Neural progenitor cell (in vitro differentiated cells): ENCODE data around the gene TNNI3. TPM values are rescaled to one million over a fixed set of nuclear protein-coding genes. Genes with fewer than 3 reads are reported as not detected.
A peak's percentile ranks its signal among the peaks of the same experiment; 100 is the strongest.
"Not testable (repeated sequence)": the region's sequence is repeated elsewhere in the genome, so short reads cannot be mapped to it uniquely, and the experiment has no call there.

Source experiments
- DNase-seq: peaks from one replicate; pipeline ENCODE4 v3.0.0-alpha.2; 2016; ENCODE audit warnings: low spot score
- H2AFZ ChIP-seq: fragments of 200-600 bp; sonication (generic); replicated peaks from 2 replicates; pipeline ENCODE4 v1.6.1; 2016; ENCODE audit warnings: antibody characterized with exemption
- H3F3A ChIP-seq: fragments of 200-600 bp; sonication (generic); 2 replicates; pipeline ENCODE4 v1.6.1; 2016; ENCODE audit warnings: antibody characterized with exemption, low read depth
- H3K27ac ChIP-seq: fragments of 200-600 bp; sonication (generic); 2 replicates; pipeline ENCODE4 v1.5.1; 2016; ENCODE audit warnings: mild to moderate bottlenecking
- H3K27me3 ChIP-seq: fragments of 200-600 bp; sonication (generic); 2 replicates; pipeline ENCODE4 v1.6.1; 2016; ENCODE audit warnings: mild to moderate bottlenecking, moderate library complexity
- H3K36me3 ChIP-seq: fragments of 200-600 bp; sonication (generic); 2 replicates; pipeline ENCODE4 v1.5.1; 2016
- H3K4me1 ChIP-seq: fragments of 200-600 bp; sonication (generic); 2 replicates; pipeline ENCODE4 v1.6.1; 2016; ENCODE audit warnings: mixed run types
- H3K4me2 ChIP-seq: fragments of 200-600 bp; sonication (generic); 2 replicates; pipeline ENCODE4 v1.6.1; 2016
- H3K4me3 ChIP-seq: fragments of 200-600 bp; sonication (generic); 2 replicates; pipeline ENCODE4 v1.5.1; 2016
- H3K79me2 ChIP-seq: fragments of 200-600 bp; sonication (generic); 2 replicates; pipeline ENCODE4 v1.6.1; 2016; ENCODE audit warnings: low read depth
- H3K9ac ChIP-seq: fragments of 200-600 bp; sonication (generic); 2 replicates; pipeline ENCODE4 v1.6.1; 2016
- H3K9me3 ChIP-seq: fragments of 200-600 bp; sonication (generic); 2 replicates; pipeline ENCODE4 v1.5.1; 2016; ENCODE audit warnings: low read depth
- H4K20me1 ChIP-seq: fragments of 200-600 bp; sonication (generic); 2 replicates; pipeline ENCODE4 v1.6.1; 2016; ENCODE audit warnings: low read depth
- H3K27ac Mint-ChIP-seq: 3 replicates; pipeline ENCODE4 v1.8.0; 2021; ENCODE audit warnings: mixed read lengths
- H3K27me3 Mint-ChIP-seq: 2 replicates; pipeline ENCODE4 v1.8.0; 2022; ENCODE audit warnings: low read depth, mild to moderate bottlenecking, inconsistent platforms, moderate library complexity, mixed read lengths; ENCODE audit not compliant: insufficient read depth
- H3K36me3 Mint-ChIP-seq: 3 replicates; pipeline ENCODE4 v1.8.0; 2021; ENCODE audit warnings: mixed read lengths
- H3K4me1 Mint-ChIP-seq: 3 replicates; pipeline ENCODE4 v1.8.0; 2021; ENCODE audit warnings: mixed read lengths
- H3K4me3 Mint-ChIP-seq: 3 replicates; pipeline ENCODE4 v1.8.0; 2021; ENCODE audit warnings: mild to moderate bottlenecking, moderate library complexity, mixed read lengths
- H3K9me3 Mint-ChIP-seq: 3 replicates; pipeline ENCODE4 v1.8.0; 2020; ENCODE audit warnings: mixed read lengths
- CTCF ChIP-seq: fragments of 200-600 bp; sonication (generic); IDR thresholded peaks from 2 replicates; pipeline ENCODE4 v1.5.1; 2017; ENCODE audit warnings: antibody characterized with exemption, mild to moderate bottlenecking
- EZH2 ChIP-seq: fragments of 200-600 bp; sonication (generic); IDR thresholded peaks from 2 replicates; pipeline ENCODE4 v1.6.1; 2017; ENCODE audit warnings: antibody characterized with exemption, mild to moderate bottlenecking, moderate library complexity
- EZH2phosphoT487 ChIP-seq: fragments of 200-600 bp; sonication (generic); IDR thresholded peaks from 2 replicates; pipeline ENCODE4 v1.6.1; 2017; ENCODE audit warnings: antibody characterized with exemption
- total RNA-seq: library from RNA; depleted of rRNA; stranded (reverse); fragments of >200 nt; gene quantifications from 2 replicates; pipeline ENCODE4 v1.2.3, GENCODE V29; 2015; ENCODE audit warnings: low replicate concordance

Gene TNNI3
- total RNA-seq, 1 donor from 2014 or later, result 22.2 TPM

GRCh38 chr19:55158848-55159749 is 1.6 kb upstream of the TNNI3 start:
- H3K4me1 Mint-ChIP-seq, result peaks cover 16% of the 10 kb centered on the region
- Histone ChIP-seq H3K36me3 (no peaks in the 10 kb centered on the region), H3K27ac (no peak overlapping the region), H3K79me2 (no peaks in the 10 kb centered on the region), H3K9ac (no peak overlapping the region), H3K4me2 (no peak overlapping the region), H3K27me3 (peaks cover 40% of the 10 kb centered on the region), H3K4me3 (no peak overlapping the region), H3F3A (peaks cover 20% of the 10 kb centered on the region), H4K20me1 (no peaks in the 10 kb centered on the region), H3K4me1 (peaks cover 6% of the 10 kb centered on the region), H2AFZ (no peak overlapping the region), H3K9me3 (no peaks in the 10 kb centered on the region)
- no peaks in the 10 kb centered on the region for H3K36me3 Mint-ChIP-seq
- TF ChIP-seq EZH2phosphoT487 (no peak), EZH2 (no peak), CTCF (no peak)
- H3K9me3 Mint-ChIP-seq, result no peaks in the 10 kb centered on the region
- peak overlapping the region; percentile 66 for H3K4me3 Mint-ChIP-seq
- DNase-seq, result no peak
- no peak overlapping the region for H3K27ac Mint-ChIP-seq
- H3K27me3 Mint-ChIP-seq, result peaks cover 12% of the 10 kb centered on the region

- Histone ChIP-seq H3K4me3 (no peak overlapping the region), H3K4me2 (no peak overlapping the region), H3K36me3 (no peaks in the 10 kb centered on the region), H4K20me1 (no peaks in the 10 kb centered on the region), H3K4me1 (peaks cover 6% of the 10 kb centered on the region), H3K9ac (no peak overlapping the region), H3K79me2 (no peaks in the 10 kb centered on the region), H3K27me3 (peaks cover 40% of the 10 kb centered on the region), H2AFZ (no peak overlapping the region), H3K27ac (no peak overlapping the region), H3K9me3 (no peaks in the 10 kb centered on the region), H3F3A (peaks cover 20% of the 10 kb centered on the region)
- Mint-ChIP-seq H3K27me3 (peaks cover 14% of the 10 kb centered on the region), H3K4me1 (peaks cover 16% of the 10 kb centered on the region), H3K36me3 (peaks cover 2% of the 10 kb centered on the region), H3K4me3 (no peak overlapping the region), H3K9me3 (no peaks in the 10 kb centered on the region), H3K27ac (no peak overlapping the region)
- no peak for DNase-seq
- no peak for TF ChIP-seq EZH2phosphoT487
- no peak for TF ChIP-seq EZH2
- TF ChIP-seq CTCF, result no peak
Observed at GRCh38 chr19:55158423-55158822, 891 bp upstream of the TNNI3 start.

GRCh38 chr19:55156202-55157063 is 1.1 kb downstream of the TNNI3 start:
- peaks cover 26% of the 10 kb centered on the region for H3K27me3 ChIP-seq
- Mint-ChIP-seq H3K4me3 (peak overlapping the region; percentile 84), H3K9me3 (peaks cover 2% of the 10 kb centered on the region), H3K36me3 (peaks cover 2% of the 10 kb centered on the region), H3K27me3 (peaks cover 17% of the 10 kb centered on the region), H3K27ac (no peak overlapping the region), H3K4me1 (peaks cover 16% of the 10 kb centered on the region)
- peaks cover 6% of the 10 kb centered on the region for H3K4me1 ChIP-seq
- peaks cover 25% of the 10 kb centered on the region for H3F3A ChIP-seq
- H2AFZ ChIP-seq, result peak overlapping the region; percentile 86
- no peaks in the 10 kb centered on the region for H3K79me2 ChIP-seq
- H3K4me3 ChIP-seq, result peak overlapping the region; percentile 63
- no peak overlapping the region for H3K27ac ChIP-seq
- no peaks in the 10 kb centered on the region for H3K9me3 ChIP-seq
- no peak for TF ChIP-seq EZH2
- TF ChIP-seq EZH2phosphoT487, result no peak
- no peak for TF ChIP-seq CTCF
- peak; percentile 97 for DNase-seq
- H3K9ac ChIP-seq, result no peak overlapping the region
- no peaks in the 10 kb centered on the region for H4K20me1 ChIP-seq
- no peaks in the 10 kb centered on the region for H3K36me3 ChIP-seq
- H3K4me2 ChIP-seq, result peak overlapping the region; percentile 84

GRCh38 chr19:55155784-55156183 is 1.7 kb downstream of the TNNI3 start:
- H3K36me3 Mint-ChIP-seq, result not testable (repeated sequence)
- H3K27me3 Mint-ChIP-seq, result peaks cover 19% of the 10 kb centered on the region

More at GRCh38 chr19:55155784-55156183, 1.7 kb downstream of the TNNI3 start:
- Histone ChIP-seq H2AFZ (peak overlapping the region; percentile 61), H3K4me3 (peak overlapping the region; percentile 63), H3K4me2 (peak overlapping the region; percentile 84), H3F3A (peaks cover 26% of the 10 kb centered on the region), H3K27me3 (peaks cover 20% of the 10 kb centered on the region)
- H3K79me2 ChIP-seq, H3K9me3 ChIP-seq, H3K9ac ChIP-seq, H3K36me3 ChIP-seq, H3K27ac ChIP-seq, H3K9me3 Mint-ChIP-seq, DNase-seq, H3K27ac Mint-ChIP-seq, H3K4me1 ChIP-seq, H4K20me1 ChIP-seq: not testable (repeated sequence)
- Mint-ChIP-seq H3K4me1 (peaks cover 16% of the 10 kb centered on the region), H3K4me3 (peak overlapping the region; percentile 84)
